HAP-1 (cell line): ENCODE data around the gene SHC1.

ENCODE experiments used
- DNase-seq, 2 experiments: peaks; one replicate each; pipeline ENCODE4 v3.0.0-alpha.2; 2016 to 2020; ENCODE audit warnings: low spot score in 2 of 2
- H3K27me3 ChIP-seq: fragments of 250-450 bp; sonication (Bioruptor Pico); 2 replicates; pipeline ENCODE4 v1.5.1; 2020; ENCODE audit warnings: low read depth, mild to moderate bottlenecking, moderate library complexity
- H3K36me3 ChIP-seq: fragments of 250-450 bp; sonication (Bioruptor Pico); replicated peaks from 2 replicates; pipeline ENCODE4 v1.5.1; 2020; ENCODE audit warnings: mild to moderate bottlenecking
- H3K4me1 ChIP-seq: fragments of 250-450 bp; sonication (Bioruptor Pico); 2 replicates; pipeline ENCODE4 v1.5.1; 2020; ENCODE audit warnings: mild to moderate bottlenecking
- H3K4me3 ChIP-seq: fragments of 250-450 bp; sonication (Bioruptor Pico); 2 replicates; pipeline ENCODE4 v1.5.1; 2020; ENCODE audit warnings: mild to moderate bottlenecking, moderate library complexity
- H3K9me3 ChIP-seq: fragments of 250-450 bp; sonication (Bioruptor Pico); 2 replicates; pipeline ENCODE4 v1.5.1; 2020; ENCODE audit warnings: mild to moderate bottlenecking, moderate library complexity
- in situ Hi-C: fragments of 300-500 bp; cut with MboI; formaldehyde crosslinking; loops from 3 replicates; pipeline ENCODE4 v1.14.3; 2020; ENCODE audit warnings: low sequenced_read_pairs, inconsistent platforms, mixed read lengths

SHC1 gene

GRCh38 chr1:154931940-154932487 is 38.5 kb downstream of the SHC1 start:
- peaks cover 10% of the 10 kb centered on the region for H3K4me1 ChIP-seq
- in situ Hi-C loops = no loop called here

DNA sequence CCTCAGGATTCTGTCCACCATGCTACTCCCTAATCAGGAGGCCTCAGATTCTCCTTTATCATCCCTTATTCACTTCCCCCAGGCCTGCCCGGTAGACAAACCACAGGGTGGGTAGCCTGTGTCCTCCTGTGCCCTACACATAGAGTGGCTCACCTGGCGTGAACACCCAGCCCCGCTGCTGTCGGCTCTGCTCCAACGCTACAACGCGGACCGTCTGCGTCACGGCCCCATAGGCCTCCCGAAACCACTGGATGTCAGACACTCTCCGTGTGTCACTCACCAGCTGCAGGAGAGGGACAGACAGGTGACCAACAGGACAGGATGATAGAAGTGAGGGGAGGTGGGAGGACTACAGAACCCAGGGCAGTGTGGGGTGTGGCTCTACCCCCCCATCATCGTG is 44.3 kb downstream of the SHC1 start:
- H3K27me3 ChIP-seq = no peaks in the 10 kb centered on the region
- no peaks in the 10 kb centered on the region for H3K9me3 ChIP-seq
- no peaks in the 10 kb centered on the region for H3K4me1 ChIP-seq
- H3K4me3 ChIP-seq = no peak overlapping the region
- peaks cover 12% of the 10 kb centered on the region for H3K36me3 ChIP-seq
- in situ Hi-C loops = no loop called here
- DNase-seq = no peak

More at GRCh38 chr1:154931940-154932487, 38.5 kb downstream of the SHC1 start:
- Histone ChIP-seq H3K27me3 (no peaks in the 10 kb centered on the region), H3K36me3 (0 out of 2 replicates have a peak, but pooled peaks cover 2% of the 10 kb centered on the region), H3K4me3 (no peak overlapping the region), H3K9me3 (no peaks in the 10 kb centered on the region)
- DNase-seq = no peak

DNA sequence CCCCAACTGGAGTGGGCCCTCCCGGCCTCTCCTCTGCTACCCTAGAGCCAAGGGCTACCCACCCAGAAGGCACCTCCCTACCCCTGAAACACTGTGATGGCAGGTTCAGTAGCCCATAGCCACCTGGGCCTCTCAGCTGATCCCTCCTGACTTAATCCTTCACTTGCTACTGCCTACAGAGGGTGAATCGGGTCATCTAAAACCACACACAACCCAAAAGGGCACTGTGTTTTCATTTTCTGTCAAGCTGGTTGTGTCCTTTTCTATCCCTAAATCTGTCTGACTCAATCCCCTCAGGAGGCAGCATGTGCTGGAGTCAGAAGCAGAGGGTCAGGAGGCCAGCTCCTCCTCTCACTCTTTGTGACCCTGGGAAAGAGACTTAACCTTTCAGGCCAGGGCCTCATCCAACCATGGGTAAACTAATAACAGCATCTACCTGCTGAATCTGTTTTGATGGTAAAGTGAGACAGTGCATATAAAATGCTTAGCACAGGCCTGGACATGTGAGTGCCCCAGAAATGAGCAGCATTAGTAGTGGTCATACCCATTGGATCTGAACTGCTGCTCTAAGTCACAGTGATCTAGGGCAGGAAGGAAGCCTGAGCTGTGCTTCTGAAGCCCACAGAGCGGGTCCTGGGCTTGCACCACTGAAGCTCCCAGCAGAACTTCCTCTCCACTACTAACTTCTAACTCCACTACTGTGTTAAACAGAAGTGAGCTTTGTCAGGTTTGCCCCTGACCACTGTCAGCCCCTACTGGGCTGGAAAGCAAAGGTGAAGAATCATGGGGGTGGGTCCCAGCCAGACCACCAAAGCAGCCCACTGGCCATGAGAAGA is 45.0 kb downstream of the SHC1 start:
- Histone ChIP-seq H3K4me1 (no peaks in the 10 kb centered on the region), H3K27me3 (no peaks in the 10 kb centered on the region), H3K4me3 (no peak overlapping the region), H3K36me3 (peaks cover 12% of the 10 kb centered on the region), H3K9me3 (no peaks in the 10 kb centered on the region)
- no peak for DNase-seq
- in situ Hi-C loops = no loop called here

GRCh38 chr1:154923695-154924094 is 46.9 kb downstream of the SHC1 start:
- DNase-seq = no peak
- H3K9me3 ChIP-seq = no peaks in the 10 kb centered on the region
- H3K27me3 ChIP-seq = no peaks in the 10 kb centered on the region
- H3K4me3 ChIP-seq = no peak overlapping the region
- in situ Hi-C loops = no loop called here
- H3K36me3 ChIP-seq = peaks cover 10% of the 10 kb centered on the region
- no peaks in the 10 kb centered on the region for H3K4me1 ChIP-seq

DNA sequence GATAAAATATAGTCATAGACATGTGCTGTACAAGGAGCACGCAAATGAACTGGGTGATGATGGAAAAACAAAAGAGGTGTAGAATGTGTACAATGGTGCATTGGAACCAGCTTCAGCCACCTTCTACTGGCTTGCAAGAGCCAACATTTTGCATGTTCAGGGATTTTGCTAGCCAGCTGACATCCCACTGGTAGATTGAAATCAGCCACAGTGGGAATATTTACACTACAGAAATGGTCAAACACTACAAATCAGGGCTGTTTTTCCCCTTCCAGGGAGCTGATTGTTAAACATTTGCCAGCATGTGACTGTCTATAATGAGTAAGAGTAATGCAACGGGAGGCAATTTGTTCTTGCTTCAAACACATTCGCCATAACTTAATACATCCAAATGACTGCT is 57.3 kb downstream of the SHC1 start:
- no peaks in the 10 kb centered on the region for H3K27me3 ChIP-seq
- H3K4me3 ChIP-seq = no peak overlapping the region
- DNase-seq = no peak
- no peaks in the 10 kb centered on the region for H3K36me3 ChIP-seq
- H3K9me3 ChIP-seq = no peaks in the 10 kb centered on the region
- peaks cover 8% of the 10 kb centered on the region for H3K4me1 ChIP-seq
- in situ Hi-C loops = no loop called here

DNA sequence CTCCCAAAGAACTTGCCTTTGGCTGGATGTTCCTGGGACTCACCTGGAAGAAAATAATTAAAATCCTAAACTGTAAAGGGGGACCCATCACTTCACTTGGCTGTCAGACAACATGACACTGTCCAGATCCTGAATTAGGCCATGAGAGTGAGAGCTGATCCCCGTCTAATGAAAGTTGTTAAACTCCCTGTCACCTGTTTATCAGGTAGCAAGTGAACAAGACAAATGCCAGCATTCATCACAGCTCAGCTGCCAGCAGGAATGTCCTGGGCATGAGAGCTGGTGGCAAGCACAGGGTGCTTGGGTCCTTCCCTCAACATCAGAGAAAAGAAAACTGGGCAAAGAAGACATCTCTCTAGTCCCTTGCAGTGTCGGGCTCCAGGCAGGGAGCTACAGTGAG is 57.8 kb downstream of the SHC1 start:
- Histone ChIP-seq H3K36me3 (no peaks in the 10 kb centered on the region), H3K4me3 (no peak overlapping the region), H3K27me3 (no peaks in the 10 kb centered on the region), H3K4me1 (peaks cover 14% of the 10 kb centered on the region), H3K9me3 (0 out of 2 replicates have a peak, but pooled peaks cover 2% of the 10 kb centered on the region)
- in situ Hi-C loops = no loop called here
- DNase-seq = no peak
